GM13976 (cell line): ENCODE measurements around the gene CYLD.
A peak's percentile ranks its signal among the peaks of the same experiment; 100 is the strongest.

ENCODE experiments used
- DNase-seq: peaks from one replicate; pipeline ENCODE4 v3.0.0; 2012; ENCODE audit warnings: low spot score
- CTCF ChIP-seq: IDR thresholded peaks from 2 replicates; pipeline ENCODE4 v1.5.1; 2012; ENCODE audit warnings: borderline replicate concordance, mild to moderate bottlenecking; ENCODE audit not compliant: insufficient read depth; ENCODE audit errors: extremely low read depth, missing control alignments, control extremely low read depth
- in situ Hi-C: fragments of 300-500 bp; cut with MboI; formaldehyde crosslinking; loops from one replicate; pipeline ENCODE4 v1.12.0; 2022; ENCODE audit warnings: low sequenced_read_pairs, mixed read lengths, inconsistent platforms; ENCODE audit not compliant: unreplicated experiment

Gene CYLD

GRCh38 chr16:50704245-50704644 is 37.6 kb upstream of the CYLD start:
- in situ Hi-C loops = no loop called here
- TF ChIP-seq CTCF = no peak
- no peak for DNase-seq

GRCh38 chr16:50705436-50706110 is 36.3 kb upstream of the CYLD start:
- no peak for TF ChIP-seq CTCF
- in situ Hi-C loops = no loop called here
- no peak for DNase-seq

GRCh38 chr16:50706250-50706649 is 35.6 kb upstream of the CYLD start:
- in situ Hi-C loops = no loop called here
- DNase-seq = no peak
- no peak for TF ChIP-seq CTCF

GRCh38 chr16:50708373-50709060 is 33.4 kb upstream of the CYLD start:
- TF ChIP-seq CTCF = no peak
- in situ Hi-C loops = no loop called here
- DNase-seq = no peak

GRCh38 chr16:50709061-50709684 is 32.7 kb upstream of the CYLD start:
- no peak for TF ChIP-seq CTCF
- DNase-seq = peak; percentile 47
- in situ Hi-C loops = no loop called here

GRCh38 chr16:50709980-50710379 is 31.9 kb upstream of the CYLD start:
- no peak for DNase-seq
- no peak for TF ChIP-seq CTCF
- in situ Hi-C loops = no loop called here

GRCh38 chr16:50711040-50711439 is 30.8 kb upstream of the CYLD start:
- in situ Hi-C loops = no loop called here
- no peak for DNase-seq
- TF ChIP-seq CTCF = no peak
